Activated CD4-positive, alpha-beta T cell treated with anti-CD3 and anti-CD28 coated beads, Interleukin-2, amount 10 ng/mL, durations not matched to agents 24 days and 14 days (primary cell): ENCODE measurements around the gene XKR3. TPM values are rescaled to one million over a fixed set of nuclear protein-coding genes. Genes with fewer than 3 reads are reported as not detected.
"Not testable (repeated sequence)": the region's sequence is repeated elsewhere in the genome, so short reads cannot be mapped to it uniquely, and the experiment has no call there.

Experiments used
- DNase-seq: peaks from one replicate; pipeline ENCODE4 v3.0.0; 2022
- H3K27ac Mint-ChIP-seq: one replicate; pipeline ENCODE4 v1.8.0; 2022; ENCODE audit warnings: mild to moderate bottlenecking, mixed read lengths
- H3K27me3 Mint-ChIP-seq: one replicate; pipeline ENCODE4 v1.8.0; 2022; ENCODE audit warnings: mixed read lengths
- H3K36me3 Mint-ChIP-seq: one replicate; pipeline ENCODE4 v1.8.0; 2022; ENCODE audit warnings: low read depth, mild to moderate bottlenecking, mixed read lengths
- H3K4me1 Mint-ChIP-seq: one replicate; pipeline ENCODE4 v1.8.0; 2021; ENCODE audit warnings: mixed read lengths
- H3K4me3 Mint-ChIP-seq: one replicate; pipeline ENCODE4 v1.8.0; 2022; ENCODE audit warnings: mild to moderate bottlenecking, moderate library complexity, mixed read lengths
- H3K9me3 Mint-ChIP-seq: one replicate; pipeline ENCODE4 v1.8.0; 2021; ENCODE audit warnings: mixed read lengths
- intact Hi-C: fragments of 100-400 bp; cut with micrococcal nuclease; formaldehyde crosslinking; loops from one replicate; pipeline ENCODE4 v1.15.1; 2023
- total RNA-seq: library from RNA; stranded (reverse); gene quantifications from 2 replicates; pipeline ENCODE4 v1.2.3, GENCODE V29; 2022

The XKR3 gene
- total RNA-seq, 1 donor from 2014 or later, result not detected

DNA sequence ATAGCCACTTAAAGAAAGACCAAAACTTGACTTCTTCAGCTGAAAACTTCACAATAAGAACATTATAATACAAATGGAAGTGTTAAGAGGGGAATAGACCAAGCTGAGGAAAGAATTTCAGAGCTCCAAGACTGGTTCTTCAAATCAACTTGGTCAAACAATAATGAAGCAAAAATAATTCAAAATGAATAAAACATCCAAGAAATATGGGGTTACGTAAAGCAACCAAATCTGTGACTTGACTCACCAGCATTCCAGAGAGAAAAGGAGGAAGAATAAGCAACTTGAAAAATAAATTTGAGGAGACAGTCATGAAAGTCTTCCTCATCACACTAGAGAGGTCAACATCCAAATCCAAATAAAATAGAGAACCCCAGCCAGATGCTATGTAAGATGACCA is 31.4 kb downstream of the XKR3 start:
- Mint-ChIP-seq H3K36me3 (no peaks in the 10 kb centered on the region), H3K27ac (no peak overlapping the region), H3K27me3 (peaks cover 13% of the 10 kb centered on the region), H3K9me3 (no peaks in the 10 kb centered on the region), H3K4me1 (peaks cover 11% of the 10 kb centered on the region), H3K4me3 (no peak overlapping the region)
- no peak for DNase-seq
- intact Hi-C loops, result no loop called here

DNA sequence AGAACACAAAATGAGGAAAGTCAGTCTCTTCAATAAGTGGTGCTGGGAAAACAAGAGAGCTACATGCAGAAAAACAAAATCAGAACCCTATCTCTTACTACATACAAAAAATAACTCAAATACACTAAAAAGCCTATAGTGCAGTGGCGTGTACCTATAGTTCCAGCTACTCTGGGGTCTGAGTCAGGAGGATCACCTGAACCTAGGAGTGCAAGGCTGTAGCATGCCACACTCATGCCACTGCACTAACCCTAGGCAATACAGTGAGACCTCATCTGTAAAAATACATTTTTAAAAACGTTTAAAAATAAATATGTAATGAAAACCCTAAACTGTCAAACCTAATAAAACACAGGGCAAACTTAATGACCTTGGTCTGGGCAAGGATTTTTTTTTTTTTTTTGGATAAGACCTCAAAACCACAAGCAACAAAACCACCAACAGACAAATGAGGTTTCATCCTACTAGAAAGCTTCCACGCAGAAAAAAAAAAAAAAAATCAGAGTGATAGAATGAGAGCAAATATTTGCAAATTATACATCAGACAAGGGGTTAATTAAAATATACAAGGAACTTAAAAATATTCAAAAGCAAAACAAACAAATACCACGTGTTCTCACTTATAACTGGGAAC is 35.2 kb downstream of the XKR3 start:
- Mint-ChIP-seq H3K9me3 (no peaks in the 10 kb centered on the region), H3K27me3 (peaks cover 19% of the 10 kb centered on the region), H3K36me3 (no peaks in the 10 kb centered on the region), H3K4me3 (no peak overlapping the region), H3K4me1 (peaks cover 6% of the 10 kb centered on the region), H3K27ac (no peak overlapping the region)
- no peak for DNase-seq
- intact Hi-C loops, result no loop called here

DNA sequence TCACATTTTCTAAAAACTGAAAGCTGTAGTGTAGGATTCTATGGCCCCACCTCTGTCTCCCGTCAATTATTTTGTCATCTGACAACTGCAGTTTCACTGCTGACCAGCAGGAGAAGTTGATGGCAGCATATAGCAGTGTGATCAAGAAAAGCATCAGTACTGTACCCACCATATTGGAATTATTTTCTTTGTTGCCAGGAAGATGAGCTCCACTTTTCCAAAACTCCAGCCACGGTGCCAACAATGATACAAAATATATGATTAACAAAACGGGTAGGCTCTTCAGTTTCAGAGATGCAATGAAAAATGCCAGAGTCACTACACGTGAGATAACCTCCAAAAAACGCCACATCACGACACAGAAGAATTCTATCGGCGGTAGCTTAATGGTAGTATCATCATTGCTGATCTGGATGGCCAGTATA is 41.3 kb downstream of the XKR3 start:
- no peaks in the 10 kb centered on the region for H3K36me3 Mint-ChIP-seq
- peaks cover 8% of the 10 kb centered on the region for H3K27me3 Mint-ChIP-seq
- no peaks in the 10 kb centered on the region for H3K9me3 Mint-ChIP-seq
- H3K4me3 Mint-ChIP-seq, result no peak overlapping the region
- no peak overlapping the region for H3K27ac Mint-ChIP-seq
- peak; percentile 58 for DNase-seq
- H3K4me1 Mint-ChIP-seq, result no peaks in the 10 kb centered on the region
- intact Hi-C loops, result no loop called here

DNA sequence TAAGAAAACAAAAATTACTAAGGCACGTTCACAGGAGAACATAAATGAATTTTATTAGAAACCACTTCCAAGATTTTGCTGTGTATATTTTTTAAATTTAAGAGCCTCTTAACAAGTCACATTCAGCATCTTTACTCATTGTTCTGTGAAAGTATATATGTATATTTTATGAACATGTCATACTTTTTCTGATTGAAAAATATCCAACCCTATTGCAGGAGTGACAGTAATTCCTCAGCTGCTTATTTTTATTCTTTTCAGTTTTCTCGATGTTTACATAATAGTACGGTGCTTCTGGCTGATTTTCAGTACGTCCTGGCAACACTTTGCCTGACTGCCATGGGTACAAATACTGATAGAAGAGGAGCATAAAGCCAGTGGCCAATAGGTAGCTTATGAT is 41.8 kb downstream of the XKR3 start:
- H3K9me3 Mint-ChIP-seq, result no peaks in the 10 kb centered on the region
- DNase-seq, result no peak
- intact Hi-C loops, result no loop called here

DNA sequence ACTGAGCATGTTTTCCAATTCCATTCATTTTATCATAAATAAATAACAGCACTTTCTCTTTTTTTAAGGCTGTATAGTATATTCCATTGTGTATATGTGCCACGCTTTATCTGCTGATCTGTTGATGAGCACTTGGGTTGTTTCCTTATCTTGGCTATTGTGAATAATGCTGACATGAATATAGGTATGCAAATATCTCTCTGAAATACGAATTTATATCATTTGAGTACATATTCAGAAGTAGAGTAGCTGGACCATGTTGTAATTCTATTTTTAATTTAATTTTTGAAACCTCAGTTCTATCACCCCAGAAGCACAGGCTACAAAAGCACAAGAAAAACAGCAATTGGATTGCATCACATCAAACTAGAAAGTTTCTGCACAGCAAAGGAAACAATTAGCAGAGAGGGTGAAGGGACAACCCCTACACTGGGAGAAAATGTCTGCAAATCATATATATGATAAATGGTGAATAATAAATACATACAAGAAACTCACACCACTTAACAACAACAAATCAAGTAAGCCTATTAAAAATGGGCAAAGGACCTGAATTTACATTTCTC is 43.4 kb downstream of the XKR3 start:
- Mint-ChIP-seq H3K36me3 (no peaks in the 10 kb centered on the region), H3K27ac (no peak overlapping the region), H3K9me3 (no peaks in the 10 kb centered on the region), H3K4me1 (no peaks in the 10 kb centered on the region), H3K4me3 (no peak overlapping the region), H3K27me3 (no peaks in the 10 kb centered on the region)
- intact Hi-C loops, result no loop called here
- DNase-seq, result no peak

More for the DNA sequence above, 41.8 kb downstream of the XKR3 start:
- H3K27me3 Mint-ChIP-seq, result peaks cover 6% of the 10 kb centered on the region
- H3K4me1 Mint-ChIP-seq, result no peaks in the 10 kb centered on the region
- H3K27ac Mint-ChIP-seq, result no peak overlapping the region
- H3K4me3 Mint-ChIP-seq, result no peak overlapping the region
- no peaks in the 10 kb centered on the region for H3K36me3 Mint-ChIP-seq

DNA sequence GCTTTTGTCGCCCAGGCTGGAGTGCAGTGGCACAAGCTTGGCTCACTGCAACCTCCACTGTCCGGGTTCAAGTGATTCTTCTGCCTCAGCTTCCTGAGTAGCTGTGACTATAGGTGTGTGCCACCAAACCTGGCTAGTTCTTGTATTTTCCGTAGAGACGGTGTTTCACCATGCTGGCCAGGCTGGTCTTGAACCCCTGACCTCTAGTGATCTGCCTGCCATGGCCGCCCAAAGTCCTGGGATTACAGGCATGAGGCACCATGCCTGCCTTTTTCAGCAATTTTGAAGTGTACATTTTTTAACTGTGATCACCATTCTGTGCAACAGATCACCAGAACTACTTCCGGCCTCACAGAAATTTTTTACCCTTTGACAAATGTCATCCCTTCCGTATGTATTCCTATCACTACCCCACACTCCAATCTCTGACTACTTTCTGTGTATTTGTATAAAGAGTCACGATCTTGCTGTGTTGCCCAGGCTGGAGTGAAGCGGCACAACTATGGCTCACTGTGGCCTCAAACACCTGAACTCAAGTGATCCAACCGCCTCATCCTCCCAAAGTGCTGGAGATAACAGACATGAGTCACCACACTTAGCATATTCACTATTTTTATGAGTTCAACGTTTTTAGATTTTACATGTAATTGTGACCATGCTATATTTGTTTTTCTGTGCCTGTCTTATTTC is 44.0 kb downstream of the XKR3 start:
- no peaks in the 10 kb centered on the region for H3K27me3 Mint-ChIP-seq
- no peaks in the 10 kb centered on the region for H3K36me3 Mint-ChIP-seq
- no peak overlapping the region for H3K27ac Mint-ChIP-seq
- H3K4me1 Mint-ChIP-seq, result no peaks in the 10 kb centered on the region
- no peak overlapping the region for H3K4me3 Mint-ChIP-seq
- DNase-seq, result no peak
- no peaks in the 10 kb centered on the region for H3K9me3 Mint-ChIP-seq
- intact Hi-C loops, result no loop called here

DNA sequence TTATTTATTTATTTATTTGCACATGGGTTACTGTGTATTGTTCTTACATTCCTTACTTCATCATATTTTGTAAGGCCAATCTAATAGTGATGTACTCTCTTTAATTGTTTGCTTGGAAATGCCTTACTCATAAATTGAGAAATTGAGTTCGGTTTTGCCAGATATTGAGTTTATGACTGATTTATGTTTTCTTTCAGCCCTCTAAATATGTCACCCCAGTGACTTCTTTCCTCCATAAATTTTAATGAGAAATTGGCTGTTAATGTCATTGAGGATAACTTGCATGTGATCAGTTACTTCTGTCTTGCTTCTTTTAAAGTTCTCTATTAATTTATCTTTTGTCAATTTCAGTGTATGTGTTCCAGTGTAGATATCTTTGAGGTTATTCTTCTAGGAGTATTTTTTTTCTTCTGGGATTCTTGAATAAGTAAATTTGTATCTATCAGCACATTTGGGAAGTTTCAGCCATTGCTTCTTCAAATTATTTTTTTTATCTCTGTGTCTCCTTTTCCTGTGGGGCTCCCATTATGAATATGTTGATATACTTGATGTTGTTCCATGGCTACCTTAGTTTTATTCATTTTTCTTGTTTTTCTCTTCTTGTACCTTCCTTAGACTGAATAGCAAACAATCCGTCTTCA is 47.8 kb downstream of the XKR3 start:
- Mint-ChIP-seq H3K27me3 (no peaks in the 10 kb centered on the region), H3K9me3 (peaks cover under 1% of the 10 kb centered on the region), H3K4me1 (peaks cover 4% of the 10 kb centered on the region), H3K27ac (no peak overlapping the region), H3K4me3 (no peak overlapping the region), H3K36me3 (no peaks in the 10 kb centered on the region)
- no peak for DNase-seq
- intact Hi-C loops, result loop anchor here (10.0 kb wide), 1 partner anchor 117 kb away; no protein-coding TSS in a partner anchor

DNA sequence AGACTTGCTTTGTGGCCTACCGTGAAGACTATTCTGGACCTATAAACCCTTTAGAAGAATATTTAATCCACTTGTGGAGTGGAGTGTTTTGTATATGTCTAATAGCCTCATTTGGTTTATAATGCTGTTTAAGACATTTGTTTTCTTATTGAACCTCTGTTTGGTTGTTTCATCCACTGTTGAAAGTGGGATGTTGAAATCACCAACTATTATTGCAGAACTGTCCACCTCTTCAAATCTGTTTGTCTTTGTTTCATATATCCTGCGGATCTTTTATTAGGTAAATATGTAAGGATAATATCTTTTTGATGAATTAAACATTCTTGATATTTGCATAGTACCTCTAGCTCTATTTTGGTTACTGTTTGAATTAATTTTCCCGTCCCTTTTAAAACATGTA is 49.1 kb downstream of the XKR3 start:
- Mint-ChIP-seq H3K9me3 (peaks cover 4% of the 10 kb centered on the region), H3K4me3 (no peak overlapping the region), H3K36me3 (no peaks in the 10 kb centered on the region), H3K27me3 (peaks cover 2% of the 10 kb centered on the region), H3K4me1 (peaks cover 4% of the 10 kb centered on the region), H3K27ac (no peak overlapping the region)
- intact Hi-C loops, result loop anchor here (10.0 kb wide), 1 partner anchor 119 kb away; no protein-coding TSS in a partner anchor
- DNase-seq, result no peak

DNA sequence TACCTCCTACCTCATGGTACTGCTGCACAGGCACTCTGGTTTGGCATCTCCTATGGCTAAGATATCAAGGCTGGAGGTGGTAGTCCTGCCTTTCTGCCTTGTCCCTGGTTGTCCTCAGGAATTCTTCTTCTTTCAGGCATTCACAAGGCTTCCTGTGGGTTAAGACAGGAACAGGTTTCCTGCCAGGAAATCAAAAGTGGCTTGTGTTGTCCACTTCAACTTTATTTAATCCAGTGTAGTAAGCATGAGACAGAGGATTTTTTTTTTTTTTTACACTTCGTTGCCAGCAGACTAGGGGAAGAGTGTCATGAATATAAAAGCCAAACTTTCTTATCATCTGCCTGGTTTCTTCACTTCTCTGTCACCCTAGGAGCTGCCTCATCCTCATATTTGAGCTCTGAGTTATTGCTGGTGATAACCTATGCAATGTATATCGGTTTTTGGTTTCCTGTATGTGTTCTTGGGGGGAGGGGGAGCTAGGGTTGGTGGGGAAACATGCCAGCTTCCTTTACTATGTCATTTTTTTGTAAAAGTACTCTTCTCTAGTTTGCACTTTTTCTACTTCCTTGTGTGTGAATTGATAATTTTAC is 50.2 kb downstream of the XKR3 start:
- H3K4me1 Mint-ChIP-seq, result peaks cover 4% of the 10 kb centered on the region
- H3K36me3 Mint-ChIP-seq, result no peaks in the 10 kb centered on the region
- DNase-seq, result no peak
- peaks cover 3% of the 10 kb centered on the region for H3K27me3 Mint-ChIP-seq
- intact Hi-C loops, result loop anchor here (10.0 kb wide), 1 partner anchor 120 kb away; no protein-coding TSS in a partner anchor
- H3K27ac Mint-ChIP-seq, result no peak overlapping the region
- H3K4me3 Mint-ChIP-seq, result no peak overlapping the region
- H3K9me3 Mint-ChIP-seq, result peaks cover 4% of the 10 kb centered on the region

DNA sequence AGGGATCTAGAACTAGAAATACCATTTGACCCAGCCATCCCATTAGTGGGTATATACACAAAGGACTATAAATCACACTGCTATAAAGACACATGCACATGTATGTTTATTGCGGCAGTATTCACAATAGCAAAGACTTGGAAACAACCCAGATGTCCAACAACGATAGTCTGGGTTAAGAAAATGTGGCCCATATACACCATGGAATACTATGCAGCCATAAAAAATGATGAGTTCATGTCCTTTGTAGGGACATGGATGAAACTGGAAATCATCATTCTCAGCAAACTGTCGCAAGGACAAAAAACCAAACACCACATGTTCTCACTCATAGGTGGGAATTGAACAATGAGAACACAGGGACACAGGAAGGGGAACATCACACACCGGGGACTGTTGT is 53.6 kb downstream of the XKR3 start:
- not testable (repeated sequence) for H3K36me3 Mint-ChIP-seq, H3K27me3 Mint-ChIP-seq, H3K4me1 Mint-ChIP-seq, H3K4me3 Mint-ChIP-seq, H3K27ac Mint-ChIP-seq, H3K9me3 Mint-ChIP-seq, DNase-seq
- intact Hi-C loops, result loop anchor here (10.0 kb wide), 1 partner anchor 123 kb away; no protein-coding TSS in a partner anchor

DNA sequence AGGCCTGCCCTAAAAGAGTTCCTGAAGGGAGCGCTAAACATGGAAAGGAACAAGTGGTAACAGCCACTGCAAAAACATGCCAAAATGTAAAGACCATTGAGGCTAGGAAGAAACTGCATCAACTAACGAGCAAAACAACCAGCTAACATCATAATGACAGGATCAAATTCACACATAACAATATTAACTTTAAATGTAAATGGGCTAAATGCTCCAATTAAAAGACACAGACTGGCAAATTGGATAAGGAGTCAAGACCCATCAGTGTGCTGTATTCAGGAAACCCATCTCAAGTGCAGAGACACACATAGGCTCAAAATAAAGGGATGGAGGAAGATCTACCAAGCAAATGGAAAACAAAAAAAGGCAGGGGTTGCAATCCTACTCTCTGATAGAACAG is 57.3 kb downstream of the XKR3 start:
- intact Hi-C loops, DNase-seq, H3K4me3 Mint-ChIP-seq, H3K36me3 Mint-ChIP-seq, H3K27ac Mint-ChIP-seq, H3K4me1 Mint-ChIP-seq, H3K9me3 Mint-ChIP-seq, H3K27me3 Mint-ChIP-seq: not testable (repeated sequence)

DNA sequence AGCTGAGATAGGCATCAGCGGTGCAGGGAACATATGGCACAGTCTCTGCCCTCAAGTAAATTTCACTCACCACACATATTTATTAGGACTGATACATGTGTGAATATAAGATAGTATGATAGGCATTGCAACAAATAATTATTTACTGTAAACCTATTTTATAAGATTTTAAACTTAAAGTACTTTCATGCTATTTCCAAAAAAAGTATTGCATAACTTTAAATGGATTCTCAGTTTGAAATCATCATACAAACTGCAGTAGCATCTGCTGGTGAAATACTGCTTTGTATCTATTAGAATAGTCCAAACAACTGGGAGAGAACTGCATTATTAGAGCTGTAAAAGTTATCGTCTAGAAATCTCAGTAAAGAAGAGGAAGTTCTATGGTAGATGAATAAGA is 63.0 kb downstream of the XKR3 start:
- DNase-seq, H3K36me3 Mint-ChIP-seq, intact Hi-C loops, H3K27me3 Mint-ChIP-seq, H3K27ac Mint-ChIP-seq, H3K4me1 Mint-ChIP-seq, H3K9me3 Mint-ChIP-seq, H3K4me3 Mint-ChIP-seq: not testable (repeated sequence)

DNA sequence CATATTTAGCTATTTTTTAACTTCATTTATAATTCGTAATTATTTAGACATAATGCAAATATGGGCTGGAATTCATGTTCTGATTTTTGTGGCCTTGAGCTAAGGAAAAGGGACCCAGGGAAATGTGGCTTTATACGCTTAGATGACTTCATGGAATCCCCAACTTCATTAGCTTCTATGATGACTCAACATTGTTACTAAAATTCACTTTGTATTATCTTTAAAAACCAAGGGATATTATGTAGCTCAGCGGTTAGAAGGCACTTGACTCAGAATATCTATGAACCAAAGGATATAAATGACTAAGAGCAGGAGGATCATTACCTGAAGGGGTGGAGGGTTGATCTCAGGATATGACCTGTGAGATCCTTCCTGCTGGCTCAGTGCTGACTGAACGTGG is 64.8 kb downstream of the XKR3 start:
- H3K27me3 Mint-ChIP-seq, H3K4me3 Mint-ChIP-seq, intact Hi-C loops, DNase-seq, H3K27ac Mint-ChIP-seq, H3K36me3 Mint-ChIP-seq, H3K4me1 Mint-ChIP-seq, H3K9me3 Mint-ChIP-seq: not testable (repeated sequence)

DNA sequence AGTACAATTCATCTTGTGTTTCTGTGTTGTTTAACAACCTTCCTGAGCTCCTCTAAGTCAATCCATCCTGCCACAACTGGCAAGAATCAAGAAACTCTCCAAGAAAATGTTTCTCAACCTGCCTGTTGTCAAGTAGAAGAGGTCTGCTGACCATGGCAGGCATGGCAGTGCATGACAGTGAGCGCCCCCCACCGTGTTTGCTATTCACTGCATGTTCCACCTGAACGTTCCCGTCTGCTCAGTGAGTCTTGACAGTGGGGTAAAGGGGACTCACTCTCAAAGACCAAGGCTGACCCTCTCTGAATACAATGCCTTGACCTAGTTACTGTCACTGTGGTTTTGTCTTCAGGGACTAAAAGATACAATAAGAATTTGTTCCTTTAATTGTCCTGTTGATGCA is 75.9 kb downstream of the XKR3 start:
- intact Hi-C loops, H3K27me3 Mint-ChIP-seq, H3K36me3 Mint-ChIP-seq, DNase-seq, H3K4me3 Mint-ChIP-seq, H3K27ac Mint-ChIP-seq, H3K9me3 Mint-ChIP-seq, H3K4me1 Mint-ChIP-seq: not testable (repeated sequence)
